Measurements from ENCODE around the gene HOXC10.

GRCh38 chr12:53972152-53972702, 12.7 kb upstream of the HOXC10 start:
- TF ChIP-seq GATA2 (IDR thresholded peaks at IDR 0.05; ENCODE audit: insufficient read depth, insufficient read length, low read depth, low read length) (no peak), CTCF (IDR thresholded peaks at IDR 0.05; ENCODE audit: extremely low read depth in 1 of 2, insufficient read depth in 1 of 2, low read depth in 1 of 2, low read length in 2 of 2) (no peak), POLR2A (IDR thresholded peaks at IDR 0.05; ENCODE audit: low read depth, low read length) (no peak), MAX (IDR thresholded peaks at IDR 0.05; ENCODE audit: insufficient read depth, insufficient read length) (no peak), JUN (IDR thresholded peaks at IDR 0.05; ENCODE audit: borderline replicate concordance, insufficient read depth, insufficient read length, low read depth) (no peak), MYC (IDR thresholded peaks at IDR 0.05; ENCODE audit: low read depth, low read length) (no peak), FOS (IDR thresholded peaks at IDR 0.05; ENCODE audit: borderline replicate concordance, insufficient read depth, low read length) (no peak), EZH2 (IDR thresholded peaks at IDR 0.05; ENCODE audit: borderline replicate concordance, low read depth, low read length, severe bottlenecking) (no peak)

Data from endothelial cell of umbilical vein (primary cell).